Smooth muscle cell of bladder (primary cell): ENCODE measurements around the gene PNPO. TPM values are rescaled to one million over a fixed set of nuclear protein-coding genes. Genes with fewer than 3 reads are reported as not detected.

Experiments
- total RNA-seq: library from RNA; depleted of rRNA; stranded (reverse); fragments of >200 nt; gene quantifications from 2 replicates; pipeline ENCODE4 v1.2.3, GENCODE V29; 2014

PNPO gene
- total RNA-seq: 17.1 and 21.1 TPM in 2 replicates

GRCh38 chr17:47941246-47942095, at the start of gene PNPO:
Gene PNPO, plus strand, starts transcription at chr17:47941571. Its CDS starts 105 bp downstream, at chr17:47941676.

DNA sequence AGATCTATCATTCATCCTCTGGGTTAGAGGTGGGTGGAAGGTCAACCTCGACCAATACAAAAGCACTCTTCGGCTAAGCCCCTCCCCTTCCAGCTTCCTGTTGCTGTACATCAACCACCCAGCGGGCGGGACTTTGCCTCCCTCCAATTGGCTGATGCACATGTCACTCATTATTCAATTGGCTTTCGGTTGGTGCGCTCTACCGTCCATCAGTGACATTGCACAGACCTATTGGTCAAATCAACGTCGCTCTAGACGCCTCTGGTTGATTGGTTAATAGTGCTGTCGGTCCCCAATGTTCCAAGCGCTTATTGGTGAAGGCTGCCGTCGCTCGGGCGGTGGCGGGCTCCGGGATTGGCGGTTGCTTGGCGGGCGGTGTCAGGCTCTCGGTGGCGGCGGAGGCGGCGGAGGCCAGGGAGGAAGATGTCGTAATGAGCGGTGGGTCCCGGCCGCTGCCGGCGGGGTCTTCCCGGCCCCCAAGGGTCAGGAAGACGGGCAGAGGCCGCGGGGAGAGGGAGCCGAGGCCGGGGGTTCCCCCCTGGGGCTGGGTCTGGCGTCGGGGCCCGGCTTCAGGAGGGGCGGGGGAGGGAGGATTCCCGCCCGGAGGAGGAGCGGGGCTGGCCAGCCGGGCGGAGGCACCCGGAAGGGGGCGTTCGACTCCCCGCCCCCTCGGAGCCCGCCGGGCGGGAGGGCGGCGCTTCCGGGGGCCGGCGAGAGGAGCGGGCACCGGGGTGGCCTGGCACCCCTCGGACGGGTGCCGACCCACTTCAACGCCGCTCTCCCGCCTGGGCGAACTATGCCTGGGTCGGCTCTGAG, 45.3 kb upstream of the PNPO start, which contains the start of gene SP2:
Gene SP2, plus strand, starts transcription at position 381 of the 816 bp plus-strand sequence. Its CDS starts 51 bp downstream, at position 432.

GRCh38 chr17:47957591-47958490, 16.5 kb downstream of the PNPO start, which contains the start of gene PRR15L:
Gene PRR15L, minus strand, starts transcription at chr17:47957883. Its CDS starts 4,649 bp downstream, at chr17:47953234.

GRCh38 chr17:47970725-47971499, 29.5 kb downstream of the PNPO start, which contains the start of gene CDK5RAP3:
Gene CDK5RAP3, plus strand, starts transcription at chr17:47971113. Its CDS starts 34 bp downstream, at chr17:47971147.

Other genes with a start within 250 kb of the PNPO start
- 6.4 and 13.6 TPM in 2 replicates for gene TBKBP1, start 247.4 kb upstream of the PNPO start, total RNA-seq
- 0.09 and 0.14 TPM in 2 replicates for gene TBX21, start 208.3 kb upstream of the PNPO start, total RNA-seq
- gene OSBPL7, start 119.8 kb upstream of the PNPO start, total RNA-seq: 5.8 and 8.4 TPM in 2 replicates
- 16.5 and 21.0 TPM in 2 replicates for gene MRPL10, start 110.0 kb upstream of the PNPO start, total RNA-seq
- 0.09 TPM in 1 of 2 replicates, not detected in the other for gene LRRC46, start 109.9 kb upstream of the PNPO start, total RNA-seq
- gene SCRN2, start 100.3 kb upstream of the PNPO start, total RNA-seq: 44.4 and 44.8 TPM in 2 replicates
- under 0.01 TPM in 2 replicates for gene SP6, start 90.4 kb upstream of the PNPO start, total RNA-seq
- 0.14 and 0.28 TPM in 2 replicates for gene SP2, start 45.3 kb upstream of the PNPO start, total RNA-seq
- not detected in 2 replicates for gene PRR15L, start 16.3 kb downstream of the PNPO start, total RNA-seq
- 69.1 and 88.3 TPM in 2 replicates for gene CDK5RAP3, start 29.5 kb downstream of the PNPO start, total RNA-seq
- gene COPZ2, start 96.2 kb downstream of the PNPO start, total RNA-seq: 123 and 125 TPM in 2 replicates
- gene NFE2L1, start 106.8 kb downstream of the PNPO start, total RNA-seq: 80.6 and 90.0 TPM in 2 replicates
- 28.2 and 37.2 TPM in 2 replicates for gene CBX1, start 159.9 kb downstream of the PNPO start, total RNA-seq
- 9.2 and 11.6 TPM in 2 replicates for gene SNX11, start 166.2 kb downstream of the PNPO start, total RNA-seq